ENCODE measurements around the gene TSPAN18. TPM values are rescaled to one million over a fixed set of nuclear protein-coding genes. Genes with fewer than 3 reads are reported as not detected.

Gene TSPAN18
- total RNA-seq, 1 donor from 2014 or later, result 38.4 TPM

DNA sequence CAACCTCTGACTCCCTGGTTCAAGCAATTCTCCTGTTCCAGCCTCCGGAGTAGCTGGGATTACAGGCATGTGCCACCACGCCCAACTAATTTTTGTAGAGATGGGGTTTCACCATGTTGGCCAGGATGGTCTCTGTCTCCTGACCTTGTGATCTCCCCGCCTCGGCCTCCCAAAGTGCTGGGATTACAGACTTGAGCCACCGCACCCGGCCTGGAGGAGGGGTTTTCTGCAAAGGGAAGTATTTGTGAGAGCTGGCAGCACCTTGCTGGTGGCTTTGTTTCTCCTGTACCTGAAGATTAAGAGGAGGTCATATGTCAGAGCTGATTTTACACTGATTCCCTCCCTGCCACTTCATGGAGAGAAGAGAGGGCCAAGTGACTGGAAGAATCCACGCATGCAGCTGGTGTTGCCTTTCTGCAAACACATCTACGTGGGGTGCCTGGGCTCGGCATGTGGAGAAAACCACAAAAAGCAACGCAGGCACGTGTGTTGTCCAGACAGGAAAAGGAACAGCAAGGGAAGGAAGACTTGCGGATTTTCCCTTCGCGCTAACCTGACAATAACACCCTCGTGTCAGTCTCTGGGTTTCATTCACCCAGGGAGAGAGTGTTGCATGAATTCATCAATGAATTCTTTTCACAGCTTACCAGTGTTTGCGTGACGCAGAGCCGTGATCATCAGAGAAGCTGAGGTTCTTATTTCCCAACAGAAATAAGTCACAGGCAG, 61.9 kb downstream of the TSPAN18 start:
- DNase-seq, result peak; percentile 8
- no peak overlapping the region for H3K27ac ChIP-seq
- peaks cover 7% of the 10 kb centered on the region for H3K4me1 ChIP-seq
- ATAC-seq, result no peak
- no peaks in the 10 kb centered on the region for H3K9me3 ChIP-seq
- TF ChIP-seq, protein P1, sequence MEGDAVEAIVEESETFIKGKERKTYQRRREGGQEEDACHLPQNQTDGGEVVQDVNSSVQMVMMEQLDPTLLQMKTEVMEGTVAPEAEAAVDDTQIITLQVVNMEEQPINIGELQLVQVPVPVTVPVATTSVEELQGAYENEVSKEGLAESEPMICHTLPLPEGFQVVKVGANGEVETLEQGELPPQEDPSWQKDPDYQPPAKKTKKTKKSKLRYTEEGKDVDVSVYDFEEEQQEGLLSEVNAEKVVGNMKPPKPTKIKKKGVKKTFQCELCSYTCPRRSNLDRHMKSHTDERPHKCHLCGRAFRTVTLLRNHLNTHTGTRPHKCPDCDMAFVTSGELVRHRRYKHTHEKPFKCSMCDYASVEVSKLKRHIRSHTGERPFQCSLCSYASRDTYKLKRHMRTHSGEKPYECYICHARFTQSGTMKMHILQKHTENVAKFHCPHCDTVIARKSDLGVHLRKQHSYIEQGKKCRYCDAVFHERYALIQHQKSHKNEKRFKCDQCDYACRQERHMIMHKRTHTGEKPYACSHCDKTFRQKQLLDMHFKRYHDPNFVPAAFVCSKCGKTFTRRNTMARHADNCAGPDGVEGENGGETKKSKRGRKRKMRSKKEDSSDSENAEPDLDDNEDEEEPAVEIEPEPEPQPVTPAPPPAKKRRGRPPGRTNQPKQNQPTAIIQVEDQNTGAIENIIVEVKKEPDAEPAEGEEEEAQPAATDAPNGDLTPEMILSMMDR (IDR thresholded peaks at IDR 0.05), result no peak
- no peaks in the 10 kb centered on the region for H3K36me3 ChIP-seq
- H3K4me3 ChIP-seq, result no peak overlapping the region
- H3K27me3 ChIP-seq (ENCODE audit: low read depth), result no peaks in the 10 kb centered on the region
- intact Hi-C loops (cut with DNase I), result no loop called here

- no peaks in the 10 kb centered on the region for H3K27me3 ChIP-seq (ENCODE audit: low read depth)
- DNase-seq, result no peak
Observed at GRCh38 chr11:44789496-44789895, 62.7 kb downstream of the TSPAN18 start.

GRCh38 chr11:44790211-44790610, 63.4 kb downstream of the TSPAN18 start:
- no peak overlapping the region for H3K27ac ChIP-seq
- H3K27me3 ChIP-seq (ENCODE audit: low read depth), result no peaks in the 10 kb centered on the region
- intact Hi-C loops (cut with DNase I), result no loop called here
- H3K9me3 ChIP-seq, result no peaks in the 10 kb centered on the region
- H3K36me3 ChIP-seq, result no peaks in the 10 kb centered on the region
- DNase-seq (no peak), ATAC-seq (no peak)
- peaks cover 7% of the 10 kb centered on the region for H3K4me1 ChIP-seq
- H3K4me3 ChIP-seq, result no peak overlapping the region
- TF ChIP-seq, protein P1 (IDR thresholded peaks at IDR 0.05), result no peak

More at GRCh38 chr11:44789496-44789895, 62.7 kb downstream of the TSPAN18 start:
- Histone ChIP-seq H3K27ac (no peak overlapping the region), H3K4me3 (no peak overlapping the region), H3K36me3 (no peaks in the 10 kb centered on the region), H3K4me1 (peaks cover 7% of the 10 kb centered on the region), H3K9me3 (no peaks in the 10 kb centered on the region)
- TF ChIP-seq, protein P1 (IDR thresholded peaks at IDR 0.05), result no peak
- intact Hi-C loops (cut with DNase I), result no loop called here
- ATAC-seq, result no peak

DNA sequence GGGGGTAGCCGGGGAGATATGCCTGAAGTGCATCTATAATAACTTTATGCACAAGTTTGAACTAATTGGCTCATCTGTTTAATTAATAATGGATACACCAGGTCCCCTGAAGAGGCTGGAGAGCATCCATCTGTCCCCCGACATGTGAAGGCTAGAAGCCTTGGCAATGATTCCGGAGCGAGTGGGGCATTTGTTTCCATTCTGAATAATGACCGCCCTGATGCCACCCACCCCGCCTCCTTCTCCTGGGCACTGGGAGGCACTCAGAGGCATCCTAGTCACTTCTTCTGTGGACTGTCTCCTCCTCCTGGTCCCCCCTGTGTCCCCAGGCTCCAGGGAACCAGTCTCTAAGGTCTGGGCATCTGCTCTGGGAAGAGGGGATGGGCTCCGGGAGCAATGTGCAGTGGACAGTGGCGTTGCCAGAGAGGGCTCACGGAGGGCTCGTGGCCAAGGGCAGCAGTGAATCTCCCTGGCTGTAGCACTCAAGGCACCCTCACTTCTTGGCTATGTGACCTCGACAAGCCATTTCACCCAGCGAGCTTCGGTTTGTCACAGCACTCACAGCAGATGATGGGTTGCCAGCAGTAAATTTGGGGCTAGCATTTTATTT, 64.7 kb downstream of the TSPAN18 start:
- Histone ChIP-seq H3K4me1 (peaks cover 7% of the 10 kb centered on the region), H3K4me3 (no peak overlapping the region), H3K9me3 (no peaks in the 10 kb centered on the region), H3K27me3 (ENCODE audit: low read depth) (no peaks in the 10 kb centered on the region), H3K27ac (no peak overlapping the region), H3K36me3 (no peaks in the 10 kb centered on the region)
- ATAC-seq (no peak), DNase-seq (no peak)
- intact Hi-C loops (cut with DNase I), result no loop called here
- TF ChIP-seq, protein P1 (IDR thresholded peaks at IDR 0.05), result no peak

DNA sequence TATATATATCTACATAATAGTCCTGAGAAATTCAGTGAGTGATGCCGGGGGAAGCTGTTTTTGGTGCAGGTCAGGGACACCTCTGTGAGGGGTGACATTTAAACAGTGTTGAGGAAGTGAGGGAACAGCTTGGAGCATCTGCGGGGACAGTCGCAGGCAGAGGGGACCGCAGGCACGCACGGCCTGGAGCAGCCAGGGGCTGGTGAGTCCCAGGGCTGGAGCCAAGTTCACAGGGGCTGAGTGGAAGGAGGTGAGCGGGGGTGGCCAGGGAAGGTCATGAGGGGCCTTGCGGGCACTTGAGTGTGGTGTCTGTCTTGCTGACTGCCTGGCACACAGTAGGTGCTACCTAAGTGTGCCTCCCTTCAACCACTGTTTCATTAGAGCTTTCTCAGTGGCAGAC, 65.4 kb downstream of the TSPAN18 start:
- ATAC-seq, result no peak
- DNase-seq, result no peak
- Histone ChIP-seq H3K27ac (no peak overlapping the region), H3K4me3 (no peak overlapping the region), H3K36me3 (no peaks in the 10 kb centered on the region), H3K27me3 (ENCODE audit: low read depth) (no peaks in the 10 kb centered on the region), H3K9me3 (no peaks in the 10 kb centered on the region), H3K4me1 (peaks cover 7% of the 10 kb centered on the region)
- intact Hi-C loops (cut with DNase I), result no loop called here
- TF ChIP-seq, protein P1 (IDR thresholded peaks at IDR 0.05), result no peak

Measured in lower lobe of right lung (tissue), 2 donors.